NCI-H146 treated with DMSO at 0.1 percent for 48 hours (cell line): ENCODE measurements around the gene KRTAP4-9.
"Not testable (repeated sequence)": the region's sequence is repeated elsewhere in the genome, so short reads cannot be mapped to it uniquely, and the experiment has no call there.

Experiments used
- DNase-seq: peaks from one replicate; lab custom pipeline; 2025; ENCODE audit not compliant: unreplicated experiment; lab: John Stamatoyannopoulos, UW

Gene KRTAP4-9

DNA sequence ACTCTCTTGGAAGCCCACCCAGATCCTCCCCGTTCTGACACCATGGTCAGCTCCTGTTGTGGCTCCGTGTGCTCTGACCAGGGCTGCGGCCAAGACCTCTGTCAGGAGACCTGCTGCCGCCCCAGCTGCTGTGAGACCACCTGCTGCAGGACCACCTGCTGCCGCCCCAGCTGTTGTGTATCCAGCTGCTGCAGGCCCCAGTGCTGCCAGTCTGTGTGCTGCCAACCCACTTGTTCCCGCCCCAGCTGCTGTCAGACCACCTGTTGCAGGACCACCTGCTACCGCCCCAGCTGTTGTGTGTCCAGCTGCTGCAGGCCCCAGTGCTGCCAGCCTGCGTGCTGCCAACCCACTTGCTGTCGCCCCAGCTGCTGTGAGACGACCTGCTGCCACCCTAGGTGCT lies at the start of gene KRTAP4-9:
Gene KRTAP4-9, plus strand, starts transcription at position 43 of the 400 bp plus-strand sequence. Its CDS starts 0 bp downstream, at position 43.
- not testable (repeated sequence) for DNase-seq

DNA sequence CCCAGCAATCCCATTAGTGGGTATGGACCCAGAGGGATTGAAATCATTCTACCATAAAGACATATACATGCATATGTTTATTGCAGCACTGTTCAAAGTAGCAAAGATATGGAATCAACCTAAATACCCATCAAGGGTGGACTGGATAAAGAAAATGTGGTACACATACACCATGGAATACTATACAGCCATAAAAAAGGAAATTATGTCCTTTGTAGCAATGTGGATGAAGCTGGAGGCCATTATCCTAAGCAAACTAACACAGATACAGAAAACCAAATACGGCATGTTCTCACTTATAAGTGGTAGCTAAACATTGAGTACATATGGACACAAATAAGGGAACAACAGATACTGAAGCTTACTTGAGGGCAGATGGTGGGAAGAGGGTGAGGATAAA lies 47.6 kb upstream of the KRTAP4-9 start:
- no peak for DNase-seq

DNA sequence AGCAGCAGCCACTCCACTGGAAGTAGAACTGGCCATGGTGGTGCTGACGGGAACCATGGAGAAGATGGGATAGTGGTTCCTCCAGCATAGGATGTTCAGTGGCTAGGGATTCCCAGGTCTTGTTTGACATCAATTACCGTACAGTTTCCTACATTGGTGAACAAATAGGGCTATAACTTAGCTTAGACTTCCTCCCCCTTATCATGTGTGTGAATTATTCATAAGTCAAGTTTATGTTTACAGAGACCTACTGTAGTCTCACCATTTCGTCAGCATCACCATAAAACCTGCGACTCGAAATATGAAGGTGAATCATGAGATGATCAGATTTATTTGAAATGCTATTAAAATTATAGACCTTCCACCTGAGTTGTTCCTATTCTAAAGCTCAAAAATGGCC lies 46.4 kb upstream of the KRTAP4-9 start:
- no peak for DNase-seq

DNA sequence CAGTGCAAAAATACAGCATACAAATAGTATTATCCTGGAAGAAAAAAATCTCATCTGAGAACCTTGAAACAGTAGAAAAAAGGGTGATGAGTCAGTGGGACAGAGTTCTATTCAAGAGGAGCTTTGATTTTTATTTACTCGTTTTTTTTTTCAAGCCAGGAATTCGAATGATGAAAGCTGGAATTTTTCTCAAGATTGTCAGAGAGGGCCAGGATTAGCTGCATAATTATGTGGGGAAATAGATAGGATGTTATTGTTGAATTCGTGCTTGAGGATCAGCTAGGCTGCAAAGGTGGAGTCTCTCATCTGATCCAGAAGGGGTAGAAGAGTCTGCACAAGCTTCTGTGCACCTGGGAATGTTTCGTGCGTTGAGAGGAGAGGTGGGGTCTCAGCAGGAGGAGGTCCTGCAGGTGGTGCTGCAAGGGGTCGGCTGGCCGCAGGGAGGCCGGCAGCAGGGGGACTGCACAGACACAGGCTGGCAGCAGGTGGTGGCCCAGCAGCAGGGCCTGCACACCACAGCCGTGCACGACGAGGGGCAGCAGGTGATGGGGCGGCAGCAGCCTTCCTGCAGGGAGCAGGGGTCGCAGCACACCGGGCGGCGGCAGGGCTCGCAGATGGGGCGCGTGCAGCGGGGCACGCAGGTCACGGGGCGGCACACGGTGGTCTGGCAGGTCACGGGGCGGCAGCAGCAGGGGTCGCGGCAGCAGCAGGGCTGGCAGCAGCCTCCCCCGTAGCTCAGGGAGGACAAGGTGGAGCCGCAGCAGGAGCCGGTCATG lies 45.7 kb upstream of the KRTAP4-9 start:
- peak; percentile 59 for DNase-seq

DNA sequence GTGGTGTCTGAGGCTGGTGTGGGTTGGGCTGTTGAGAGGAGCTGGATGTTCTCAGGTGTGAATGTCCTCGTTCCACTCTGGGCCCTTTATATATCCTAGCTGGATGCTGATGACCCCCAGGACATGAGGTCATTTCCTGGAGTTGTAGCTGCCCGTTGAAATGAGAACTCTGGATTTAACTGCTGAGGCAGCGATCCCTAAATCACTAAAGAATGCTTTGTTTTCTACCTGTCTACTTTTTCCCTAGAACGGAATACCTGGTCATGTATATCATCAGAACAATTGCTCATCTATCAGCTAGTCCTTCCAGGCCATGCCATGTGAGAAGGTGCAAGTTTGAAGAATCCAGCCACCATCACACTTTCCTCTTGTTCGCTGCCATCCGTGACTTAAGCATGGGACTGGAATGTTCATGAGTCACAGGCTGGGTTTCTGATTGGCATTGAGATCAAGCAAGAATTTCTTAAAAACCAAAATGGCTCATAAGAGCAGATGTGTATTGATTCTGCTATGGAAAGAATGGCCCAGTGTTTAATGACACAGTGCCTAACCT lies 45.1 kb upstream of the KRTAP4-9 start, which contains the start of gene KRTAP2-3:
Gene KRTAP2-3, minus strand, starts transcription at position 63 of the 553 bp plus-strand sequence. CDS start 64 bp downstream, outside the sequence.
- peak; percentile 15 for DNase-seq

DNA sequence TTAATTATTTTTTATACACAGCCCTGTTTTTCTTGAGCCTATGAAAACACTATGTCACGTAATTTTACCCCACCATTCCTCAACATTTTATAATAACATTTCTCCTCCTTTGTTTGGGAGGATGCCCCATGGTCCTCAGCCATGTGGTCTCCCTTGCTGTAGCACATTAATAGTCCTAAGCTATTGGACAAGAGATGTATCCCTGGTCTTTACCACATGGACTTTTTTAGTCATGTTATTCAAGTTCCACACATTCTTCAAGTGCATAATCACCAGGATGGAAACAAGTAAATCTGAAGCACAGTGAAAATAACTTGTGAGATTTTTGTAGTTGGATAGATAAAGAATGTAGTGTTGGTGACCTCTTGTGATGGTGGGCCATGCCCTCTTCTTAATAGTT lies 43.2 kb upstream of the KRTAP4-9 start:
- DNase-seq, result no peak

DNA sequence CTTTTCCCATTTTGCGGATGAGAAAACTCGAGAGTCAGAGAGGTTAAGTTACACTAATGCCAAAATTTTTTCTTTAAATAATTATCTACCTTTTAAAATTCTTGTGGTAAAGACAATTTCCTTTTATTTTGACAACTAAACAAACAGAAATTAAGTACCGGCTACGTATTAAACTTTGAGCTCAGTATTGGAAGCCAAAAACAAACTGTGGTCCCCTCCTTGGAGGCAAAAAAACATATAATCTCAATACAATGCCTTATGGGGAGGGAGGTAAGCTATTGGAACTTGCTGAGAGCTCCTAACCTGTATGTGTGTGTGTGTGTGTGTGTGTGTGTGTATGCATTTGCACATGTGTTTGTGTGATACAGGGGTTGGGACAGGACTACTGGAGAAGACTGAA lies 41.7 kb upstream of the KRTAP4-9 start:
- no peak for DNase-seq

DNA sequence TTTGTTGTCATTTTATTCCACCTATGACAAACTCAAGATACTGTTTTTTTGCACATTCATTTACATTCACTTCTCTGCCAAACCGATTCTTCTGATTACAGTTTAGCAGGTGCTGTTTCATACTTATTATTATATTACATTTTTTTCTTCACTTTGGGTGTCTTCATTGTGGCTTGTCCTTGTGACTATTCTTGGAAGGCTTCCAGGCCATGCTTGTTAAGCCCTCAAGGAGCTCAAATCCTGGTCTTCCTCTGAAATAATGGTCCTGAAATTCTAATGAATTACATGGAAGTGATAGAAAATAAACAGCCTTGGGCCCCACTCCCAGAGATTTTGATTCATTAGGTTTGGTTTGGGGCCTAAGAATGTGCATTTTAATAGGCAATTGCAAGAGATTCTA lies 40.9 kb upstream of the KRTAP4-9 start:
- no peak for DNase-seq

DNA sequence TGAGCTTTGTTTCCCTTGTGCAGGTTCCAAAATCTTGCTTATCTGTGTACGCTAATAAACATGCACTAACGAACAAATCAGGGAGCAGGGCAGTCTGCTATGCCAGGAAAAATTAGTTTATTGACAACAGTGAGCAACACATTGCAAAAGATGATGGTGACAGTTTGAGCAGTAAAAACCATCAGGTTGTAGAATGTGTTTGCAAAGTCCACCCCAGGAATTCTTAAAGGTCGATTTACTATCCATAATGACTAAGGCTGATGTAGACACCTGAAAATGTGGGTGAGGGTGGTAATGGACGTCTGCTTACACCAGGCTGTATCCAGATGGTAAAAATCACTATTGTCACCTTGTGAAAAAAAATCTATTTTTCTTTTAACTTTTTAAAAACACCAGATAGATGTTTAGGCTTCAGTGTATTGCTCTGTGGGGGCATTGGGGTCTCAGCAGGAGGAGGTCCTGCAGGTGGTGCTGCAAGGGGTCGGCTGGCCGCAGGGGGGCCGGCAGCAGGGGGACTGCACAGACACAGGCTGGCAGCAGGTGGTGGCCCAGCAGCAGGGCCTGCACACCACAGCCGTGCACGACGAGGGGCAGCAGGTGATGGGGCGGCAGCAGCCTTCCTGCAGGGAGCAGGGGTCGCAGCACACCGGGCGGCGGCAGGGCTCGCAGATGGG lies 40.0 kb upstream of the KRTAP4-9 start:
- not testable (repeated sequence) for DNase-seq

DNA sequence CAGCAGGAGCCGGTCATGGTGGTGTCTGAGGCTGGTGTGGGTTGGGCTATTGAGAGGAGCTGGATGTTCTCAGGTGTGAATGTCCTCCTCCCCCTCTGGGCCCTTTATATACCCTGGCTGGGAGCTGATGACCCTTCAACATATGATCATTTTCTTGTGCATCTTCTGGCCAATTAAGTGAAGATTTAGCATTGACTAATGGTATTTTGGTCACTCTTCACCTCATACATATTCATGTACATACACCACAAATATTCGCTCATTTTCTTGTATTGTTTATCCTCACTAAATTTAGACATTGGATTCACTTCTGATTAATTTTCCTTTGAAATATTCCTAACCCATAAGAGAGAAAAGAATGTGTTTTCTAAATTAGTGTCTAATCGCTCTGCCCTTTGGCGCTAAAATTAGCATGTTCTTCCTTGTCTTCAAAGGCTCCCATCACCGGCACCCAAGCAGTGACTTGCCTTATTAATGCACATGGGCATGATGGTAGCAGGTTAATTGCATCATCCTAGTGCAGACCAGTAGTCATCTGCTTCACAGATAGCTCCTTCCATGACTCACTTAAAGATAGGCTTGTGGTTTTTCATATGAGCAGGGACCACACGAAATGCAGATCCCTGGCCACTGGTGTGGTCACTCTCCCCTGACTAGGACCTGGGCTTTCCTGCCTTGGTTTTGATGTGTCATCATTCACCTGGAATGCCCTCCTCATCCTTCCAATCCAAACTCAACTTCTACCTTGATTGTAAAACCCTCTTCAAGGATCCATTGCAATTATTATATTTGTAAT lies 39.2 kb upstream of the KRTAP4-9 start, which contains the start of gene KRTAP2-4:
Gene KRTAP2-4, minus strand, starts transcription at position 51 of the 796 bp plus-strand sequence. Its CDS starts 34 bp downstream, at position 17.
- peak; percentile 15 for DNase-seq

DNA sequence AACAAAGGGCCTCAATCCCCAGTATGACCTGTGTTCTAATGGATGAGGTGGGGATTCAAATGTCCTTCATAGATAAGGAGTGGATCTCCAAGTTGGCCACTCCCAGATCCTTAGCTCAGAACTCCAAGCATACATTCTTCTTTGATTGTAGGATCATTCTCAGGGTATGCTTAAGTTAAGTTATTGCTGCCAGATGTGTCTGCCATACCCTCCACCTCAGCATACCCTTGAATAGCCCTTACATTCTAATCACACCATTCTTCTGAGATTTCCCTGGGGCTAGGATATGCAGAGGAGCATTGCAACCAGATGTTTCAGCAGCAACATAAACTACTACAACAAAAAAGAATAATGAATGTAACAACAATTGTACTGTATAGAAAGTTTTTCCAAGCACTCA lies 37.9 kb upstream of the KRTAP4-9 start:
- DNase-seq, result no peak

DNA sequence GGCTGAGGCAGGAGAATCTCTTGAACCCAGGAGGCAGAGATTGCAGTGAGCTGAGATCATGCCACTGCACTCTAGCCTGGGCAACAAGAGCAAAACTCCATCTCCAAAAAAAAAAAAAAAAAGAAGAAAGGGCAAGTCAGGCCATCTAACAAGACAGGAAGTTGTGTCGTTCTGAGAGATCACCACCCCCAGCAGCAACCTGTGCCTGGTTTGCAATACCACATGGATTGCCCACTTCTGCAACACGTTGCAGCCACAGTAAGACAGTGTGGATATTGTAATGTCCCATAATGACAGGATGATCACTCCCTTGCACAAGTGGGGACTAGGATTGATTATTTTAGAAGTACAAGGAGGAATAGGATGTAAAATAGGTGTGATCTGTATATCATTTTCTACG lies 36.2 kb upstream of the KRTAP4-9 start:
- DNase-seq, result no peak

DNA sequence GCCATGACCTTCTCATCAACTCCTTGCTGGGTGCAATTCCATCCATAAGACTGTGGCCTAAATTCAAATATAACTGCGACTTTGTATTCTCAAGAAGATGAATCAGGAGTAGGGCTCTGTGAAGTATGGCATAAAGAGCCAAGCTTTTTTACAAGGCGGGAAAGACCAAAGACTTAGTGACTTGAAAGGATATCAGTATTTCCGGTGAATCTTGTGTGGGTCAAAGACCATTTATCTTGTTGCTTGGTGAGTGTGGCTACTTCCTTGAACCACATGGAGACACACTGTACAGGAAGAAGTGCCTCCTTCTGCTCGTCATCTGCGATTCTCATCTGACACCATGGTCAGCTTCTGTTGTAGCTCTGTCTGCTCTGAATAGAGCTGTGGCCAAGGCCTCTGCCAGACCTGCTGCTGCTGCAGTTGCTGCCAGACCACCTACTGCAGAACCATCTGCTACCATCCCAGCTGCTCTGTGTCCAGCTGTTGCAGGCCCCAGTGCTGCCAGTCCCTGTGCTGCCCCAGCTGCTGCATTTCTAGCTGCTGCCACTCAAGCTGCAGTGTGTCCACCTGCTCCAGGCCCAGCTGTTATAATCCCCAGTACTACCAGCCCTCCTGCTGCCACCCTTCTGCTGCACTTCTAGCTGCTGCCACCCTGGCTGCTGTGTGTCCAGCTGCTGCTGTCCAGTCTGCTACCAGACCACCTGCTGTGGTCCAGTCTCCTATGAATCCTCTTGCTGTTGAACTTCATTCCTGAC lies 33.4 kb upstream of the KRTAP4-9 start:
- peak; percentile 33 for DNase-seq

DNA sequence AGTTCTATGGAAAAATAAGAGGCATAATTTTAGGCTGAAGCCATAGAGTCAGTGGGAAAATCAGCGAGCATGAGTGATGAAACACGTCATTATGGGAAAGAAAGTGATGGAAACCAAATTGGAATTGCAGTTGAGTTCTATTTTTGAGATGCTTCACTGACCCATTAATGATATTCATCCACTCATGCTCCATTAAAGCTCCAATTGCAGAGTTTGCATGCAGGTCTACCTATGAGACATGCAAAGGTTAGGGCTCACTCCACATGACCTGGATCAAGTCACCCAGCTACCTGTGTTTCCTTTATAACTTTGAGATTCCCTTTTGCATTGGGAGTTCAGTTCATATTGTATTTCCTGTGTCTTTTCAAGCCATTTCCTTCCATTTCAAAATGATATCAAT lies 31.5 kb upstream of the KRTAP4-9 start:
- DNase-seq, result no peak

DNA sequence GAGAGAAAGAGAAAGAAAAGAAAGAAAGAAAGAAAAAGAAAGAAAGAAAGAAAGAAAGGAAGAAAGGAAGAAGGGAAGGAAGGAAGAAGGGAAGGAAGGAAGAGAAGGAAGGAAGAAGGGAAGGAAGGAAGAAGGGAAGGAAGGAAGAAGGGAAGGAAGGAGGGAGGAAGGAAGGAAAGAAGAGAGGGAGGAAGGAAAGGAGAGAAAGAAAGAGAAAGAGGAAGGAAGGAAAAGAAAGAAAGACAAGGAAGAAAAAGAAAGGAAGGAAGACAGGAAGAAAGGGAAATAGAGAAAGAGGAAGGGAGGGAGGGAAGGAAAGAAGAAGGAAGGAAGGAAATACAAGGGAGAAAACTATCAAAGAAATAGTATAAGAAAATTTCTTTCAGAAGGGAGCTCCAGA lies 28.4 kb upstream of the KRTAP4-9 start:
- no peak for DNase-seq

DNA sequence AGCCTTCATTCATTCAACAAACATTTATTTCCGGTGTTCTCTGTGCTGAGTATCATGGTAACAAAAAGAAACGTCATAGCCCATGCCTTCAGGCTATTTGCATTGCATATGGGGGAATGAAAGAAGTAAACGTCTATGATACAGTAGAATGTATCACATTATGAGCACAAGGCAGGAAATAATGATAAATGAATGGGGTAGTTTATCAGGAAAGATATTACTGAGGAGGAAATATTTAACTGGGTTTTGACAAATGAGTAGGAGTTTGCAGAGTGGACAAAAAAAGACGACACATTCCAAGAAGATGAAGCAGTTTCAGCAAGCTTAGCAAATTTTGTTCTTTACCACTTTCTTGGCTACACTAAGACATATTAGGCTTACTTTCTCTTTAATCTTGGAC lies 22.6 kb upstream of the KRTAP4-9 start:
- DNase-seq, result no peak

DNA sequence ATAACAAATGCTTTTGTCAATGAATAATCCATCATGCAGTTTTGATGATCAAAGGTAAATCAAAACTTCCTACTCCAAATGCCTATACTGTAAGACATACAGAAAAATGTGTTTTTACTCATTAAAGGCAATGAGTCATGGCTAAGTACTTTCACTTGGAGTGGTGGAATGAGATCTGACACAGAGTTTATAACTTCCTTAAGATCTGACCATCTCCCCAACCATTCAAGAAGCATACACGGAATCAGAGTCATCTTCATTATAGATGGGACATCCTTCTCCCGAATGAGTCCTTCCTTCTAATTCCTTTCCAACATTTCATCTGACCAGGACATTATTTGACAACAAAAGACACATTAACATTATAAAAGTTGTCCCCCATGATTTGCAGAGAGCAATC lies 21.8 kb upstream of the KRTAP4-9 start:
- not testable (repeated sequence) for DNase-seq

DNA sequence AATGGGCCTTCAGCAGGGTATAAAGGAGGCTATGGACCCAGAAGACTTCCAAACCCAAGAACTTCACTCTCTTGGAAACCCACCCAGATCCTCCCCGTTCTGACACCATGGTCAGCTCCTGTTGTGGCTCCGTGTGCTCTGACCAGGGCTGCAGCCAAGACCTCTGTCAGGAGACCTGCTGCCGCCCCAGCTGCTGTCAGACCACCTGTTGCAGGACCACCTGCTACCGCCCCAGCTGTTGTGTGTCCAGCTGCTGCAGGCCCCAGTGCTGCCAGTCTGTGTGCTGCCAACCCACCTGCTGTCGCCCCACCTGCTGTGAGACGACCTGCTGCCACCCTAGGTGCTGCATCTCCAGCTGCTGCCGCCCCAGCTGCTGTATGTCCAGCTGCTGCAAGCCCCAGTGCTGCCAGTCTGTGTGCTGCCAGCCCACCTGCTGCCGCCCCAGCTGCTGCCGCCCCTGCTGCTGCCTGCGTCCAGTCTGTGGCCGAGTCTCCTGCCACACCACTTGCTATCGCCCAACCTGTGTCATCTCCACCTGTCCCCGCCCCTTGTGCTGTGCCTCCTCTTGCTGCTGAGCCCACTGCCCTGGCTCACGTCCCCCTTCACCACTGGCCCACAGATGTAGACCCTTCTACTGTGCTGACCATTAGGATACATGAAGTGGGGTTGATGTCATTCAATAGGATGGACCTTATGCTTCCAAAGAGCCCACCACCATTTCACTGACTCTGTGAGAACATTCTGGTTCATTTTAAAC lies 20.9 kb upstream of the KRTAP4-9 start, which contains the start of gene KRTAP4-7:
Gene KRTAP4-7, plus strand, starts transcription at position 51 of the 757 bp plus-strand sequence. Its CDS starts 57 bp downstream, at position 108.
- not testable (repeated sequence) for DNase-seq

DNA sequence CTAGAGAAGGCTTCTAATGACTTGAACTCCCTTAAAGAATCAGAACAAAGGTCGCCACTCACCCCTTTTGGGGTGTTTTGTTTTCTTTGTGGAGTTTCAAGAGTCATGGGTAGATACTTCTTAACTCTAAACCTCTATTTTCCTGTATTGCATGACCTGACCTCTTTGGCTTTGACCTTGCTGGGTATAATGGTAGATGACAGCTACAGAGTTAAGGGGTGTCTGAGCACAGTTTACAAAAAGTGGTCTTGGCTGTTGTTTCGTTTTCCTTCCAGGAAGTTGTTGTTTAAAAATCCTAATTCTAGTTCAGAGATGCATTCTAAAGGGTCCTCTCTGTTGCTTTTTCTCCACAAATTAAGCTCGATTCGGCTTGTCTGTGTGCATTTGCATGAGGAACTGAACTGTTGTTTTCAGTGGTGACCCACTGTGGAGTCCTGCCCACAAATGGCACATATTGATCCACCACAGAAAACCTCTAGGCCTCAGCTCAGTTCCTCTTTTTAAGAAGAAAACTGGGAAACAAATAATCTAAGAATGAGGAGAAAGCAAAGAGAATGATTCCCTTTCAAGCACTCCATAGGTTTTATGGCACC lies 16.3 kb upstream of the KRTAP4-9 start:
- DNase-seq, result not testable (repeated sequence)
